ENCODE results near the gene ING3.
"Not testable (repeated sequence)": the region's sequence is repeated elsewhere in the genome, so short reads cannot be mapped to it uniquely, and the experiment has no call there.

Gene ING3

DNA sequence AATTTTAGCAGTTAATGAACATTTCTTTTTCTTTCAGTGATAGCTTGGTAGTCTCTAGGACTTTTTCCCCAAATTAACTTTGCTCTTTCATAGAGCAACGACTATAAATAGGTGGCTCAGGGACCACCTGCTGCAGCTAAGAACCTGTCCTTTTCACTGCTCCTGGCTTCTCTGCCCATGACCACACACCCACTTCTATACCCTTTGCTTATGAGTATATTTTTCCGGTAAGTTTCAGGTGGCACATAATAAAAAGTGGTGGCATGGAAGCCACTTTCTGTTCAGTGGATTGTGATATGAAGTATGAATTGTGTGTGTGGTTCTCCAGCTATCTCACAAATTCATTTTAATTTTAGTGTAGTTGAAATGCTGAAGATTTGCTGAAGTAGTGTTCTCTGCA lies 1.2 kb downstream of the ING3 start:
- no peak for DNase-seq

DNA sequence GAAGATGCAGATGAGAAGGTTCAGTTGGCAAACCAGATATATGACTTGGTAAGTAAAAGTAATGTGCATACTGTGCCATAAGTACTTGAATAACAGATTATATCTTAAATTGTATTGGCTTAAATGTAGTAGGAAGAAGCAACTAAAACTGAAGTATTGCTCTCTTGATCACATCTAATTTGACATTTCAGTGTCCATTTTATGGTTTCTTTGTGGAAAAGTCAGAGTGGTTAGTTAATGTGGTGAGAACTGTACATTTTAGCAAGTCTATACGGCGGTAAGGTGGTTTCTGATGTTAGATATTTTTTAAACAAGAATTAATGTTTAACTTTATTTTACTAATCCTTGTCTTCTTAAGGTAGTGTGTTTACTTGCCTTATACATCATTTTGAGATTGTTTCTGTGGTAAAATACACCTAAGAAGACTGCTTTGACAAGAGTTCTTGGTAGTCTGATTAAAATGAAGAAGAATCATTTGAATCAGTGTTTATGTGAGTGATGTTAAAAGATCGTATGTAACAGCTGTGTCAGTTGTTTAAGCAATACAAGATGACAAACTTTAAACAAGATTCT lies 5.1 kb downstream of the ING3 start:
- no peak for DNase-seq

DNA sequence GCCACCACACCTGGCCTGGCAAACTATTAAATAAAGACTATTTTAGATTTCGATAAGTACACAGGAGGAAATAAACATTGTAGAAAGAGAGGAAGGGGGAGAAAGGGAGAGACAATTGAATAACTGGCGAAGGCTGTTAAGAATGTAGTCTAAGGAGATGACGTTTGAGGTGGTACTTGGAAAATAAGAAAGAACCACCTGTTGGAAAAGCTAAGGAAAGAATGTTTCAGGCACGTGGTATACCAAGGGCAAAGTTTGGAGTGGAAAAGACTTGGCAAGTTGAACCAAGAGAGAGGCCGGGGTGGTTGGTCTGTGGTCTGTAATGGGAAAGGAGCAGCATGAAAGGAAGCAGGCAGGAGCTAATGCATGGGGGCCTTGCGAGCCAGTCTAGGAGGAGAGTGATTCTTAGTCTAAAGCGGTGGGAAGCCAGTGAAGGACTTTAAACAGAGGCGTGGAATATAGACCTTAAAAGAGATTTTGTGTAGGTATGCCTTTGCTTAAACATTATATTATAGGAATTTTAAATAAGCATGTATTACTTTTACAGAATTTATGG lies 9.4 kb downstream of the ING3 start:
- no peak for DNase-seq

DNA sequence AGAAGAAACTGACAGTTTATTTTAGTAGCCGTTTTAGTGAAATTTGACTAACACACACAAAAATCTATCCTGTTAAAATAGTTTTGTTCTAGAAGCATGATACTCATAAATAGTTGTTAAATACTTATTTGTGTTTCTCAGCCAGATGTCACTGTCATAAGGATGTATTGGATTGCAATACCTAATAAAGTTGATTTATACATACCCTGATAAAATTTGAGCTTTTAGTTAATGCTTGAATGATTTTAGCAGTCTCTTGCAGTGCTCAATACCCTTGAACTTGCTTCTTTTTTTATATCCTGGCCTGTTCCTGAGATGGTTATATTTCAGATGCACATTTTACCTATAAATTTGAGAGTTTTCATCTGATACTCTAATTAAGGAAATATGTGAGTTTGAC lies 10.1 kb downstream of the ING3 start:
- no peak for DNase-seq

DNA sequence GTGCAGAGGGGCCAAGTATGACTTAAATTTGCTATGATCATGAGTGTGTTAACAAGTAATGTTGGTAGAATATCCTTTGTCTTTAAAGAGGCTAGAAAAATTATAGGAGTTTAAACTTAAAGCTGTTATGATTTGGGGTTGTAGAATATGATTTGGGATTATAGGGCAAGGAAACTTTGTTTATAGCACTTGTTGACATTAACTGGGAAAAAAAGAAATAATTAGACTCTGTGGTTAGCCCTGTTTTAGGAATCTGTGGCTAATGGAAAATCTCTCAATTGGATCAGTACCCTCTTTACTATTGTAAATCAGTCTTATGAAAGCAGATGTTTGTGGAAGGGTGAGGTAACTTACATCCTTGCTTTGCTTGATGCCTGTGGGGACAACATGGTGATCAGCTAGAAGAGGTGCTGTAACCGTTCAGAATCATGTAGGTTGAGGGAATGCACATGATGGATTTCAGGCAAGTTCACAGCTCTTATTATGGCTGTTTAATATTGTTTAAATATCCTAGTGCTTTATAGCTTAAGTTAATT lies 11.1 kb downstream of the ING3 start:
- DNase-seq, result no peak

DNA sequence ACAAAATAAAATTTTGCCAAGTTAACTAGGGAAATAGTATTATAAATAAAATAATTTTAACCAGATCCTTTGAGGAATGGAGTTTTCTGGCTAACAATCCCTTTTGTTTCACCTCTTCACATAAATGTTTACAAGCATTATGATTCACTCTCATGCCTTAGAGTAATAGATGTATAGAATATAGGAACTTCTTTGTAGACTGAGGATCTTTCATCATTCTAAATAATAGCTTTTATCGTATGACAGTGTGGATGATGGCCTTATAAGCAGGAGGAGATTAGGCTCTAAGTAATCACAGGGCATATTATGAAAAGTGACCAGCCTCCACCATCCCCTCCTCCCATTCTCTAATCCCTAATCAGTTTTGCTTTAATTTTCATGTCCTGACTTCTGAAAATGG lies 13.5 kb downstream of the ING3 start:
- DNase-seq, result no peak

DNA sequence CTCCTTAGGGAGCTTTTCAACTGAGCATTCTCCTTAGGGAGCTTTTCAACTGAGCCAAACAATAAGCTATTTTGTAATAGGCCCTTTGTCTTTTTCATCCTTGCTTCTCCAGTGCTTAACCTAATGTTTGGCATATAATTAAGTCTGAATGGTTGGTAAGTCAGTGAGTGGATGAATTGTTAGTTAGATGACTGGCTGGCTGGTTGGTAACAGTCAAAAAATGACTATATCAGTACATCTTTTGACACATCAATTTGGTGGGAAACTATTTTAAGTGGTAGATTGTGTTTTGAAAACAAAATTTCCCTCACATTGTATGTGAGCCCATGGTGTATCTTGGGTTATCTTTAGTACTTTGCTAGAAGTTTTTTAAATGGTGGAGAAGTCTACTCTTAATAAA lies 16.4 kb downstream of the ING3 start:
- peak; percentile 22 for DNase-seq

DNA sequence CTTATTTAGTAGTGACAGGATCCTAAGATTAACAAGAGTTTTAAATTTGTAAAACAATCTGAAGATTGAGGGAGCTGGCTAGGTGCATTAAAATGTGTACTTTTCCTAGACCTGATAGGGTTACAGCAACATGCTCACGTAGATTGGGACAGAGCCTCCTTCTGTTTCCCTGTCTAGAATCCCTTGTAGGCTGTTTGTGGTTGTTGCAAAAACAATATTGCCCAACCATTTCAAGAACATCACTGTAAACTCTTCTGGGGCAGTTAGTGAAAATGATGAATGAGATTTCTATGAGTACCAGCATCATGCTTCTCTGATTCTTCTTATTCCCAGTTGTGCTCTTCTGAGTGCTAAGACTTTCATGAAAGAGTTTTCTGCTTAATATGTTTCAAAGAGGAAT lies 23.3 kb downstream of the ING3 start:
- no peak for DNase-seq

DNA sequence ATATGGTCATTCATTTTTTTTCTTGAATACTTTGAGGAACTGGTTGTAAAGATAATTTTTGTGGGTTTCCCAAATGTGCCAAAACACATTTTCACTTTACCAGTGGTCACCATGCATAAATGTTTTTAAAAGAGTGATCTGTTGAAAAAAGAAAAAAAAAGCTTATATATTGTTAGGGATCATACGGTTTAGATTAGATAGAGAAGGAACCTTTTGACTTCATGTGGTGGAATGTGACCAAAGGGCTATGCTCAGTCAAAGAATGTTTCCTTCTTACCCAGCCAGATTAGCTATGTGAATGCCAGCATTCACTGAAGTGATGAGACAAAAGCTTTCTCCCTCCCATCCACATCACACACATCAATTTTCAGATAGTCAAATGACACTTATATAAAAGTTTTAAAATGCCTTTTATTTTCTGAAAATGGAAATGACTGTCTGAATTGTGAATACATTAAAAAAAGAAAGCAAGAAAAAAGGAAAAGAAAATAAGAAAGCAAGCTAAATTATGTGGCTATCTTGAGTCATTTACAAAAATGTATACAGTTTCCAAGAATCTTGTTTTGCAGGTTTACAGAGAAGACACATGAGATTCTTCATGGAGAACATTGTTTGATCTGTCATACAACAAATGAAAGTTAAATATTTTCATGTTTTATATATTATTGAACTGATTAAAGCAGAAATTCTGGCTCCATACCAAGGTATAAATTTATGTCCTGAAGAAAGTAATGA lies 29.4 kb downstream of the ING3 start:
- DNase-seq, result no peak

DNA sequence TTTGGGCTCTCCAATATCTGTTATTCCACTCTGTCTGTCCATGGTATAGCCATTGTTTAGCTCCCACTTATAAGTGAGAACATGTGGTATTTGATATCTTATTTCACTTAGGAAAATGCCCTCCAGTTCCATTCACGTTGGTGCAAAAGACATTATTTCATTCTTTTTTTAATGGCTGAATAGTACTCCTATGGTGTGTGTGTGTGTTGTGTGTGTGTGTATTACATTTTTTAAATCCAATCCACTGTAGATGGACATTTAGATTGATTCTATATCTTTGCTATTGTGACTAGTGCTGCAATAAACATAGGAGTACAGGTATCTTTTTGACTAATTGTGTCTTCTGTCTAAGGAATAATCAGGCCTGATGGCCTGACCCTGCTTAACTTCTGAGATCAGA lies 30.5 kb downstream of the ING3 start:
- no peak for DNase-seq

DNA sequence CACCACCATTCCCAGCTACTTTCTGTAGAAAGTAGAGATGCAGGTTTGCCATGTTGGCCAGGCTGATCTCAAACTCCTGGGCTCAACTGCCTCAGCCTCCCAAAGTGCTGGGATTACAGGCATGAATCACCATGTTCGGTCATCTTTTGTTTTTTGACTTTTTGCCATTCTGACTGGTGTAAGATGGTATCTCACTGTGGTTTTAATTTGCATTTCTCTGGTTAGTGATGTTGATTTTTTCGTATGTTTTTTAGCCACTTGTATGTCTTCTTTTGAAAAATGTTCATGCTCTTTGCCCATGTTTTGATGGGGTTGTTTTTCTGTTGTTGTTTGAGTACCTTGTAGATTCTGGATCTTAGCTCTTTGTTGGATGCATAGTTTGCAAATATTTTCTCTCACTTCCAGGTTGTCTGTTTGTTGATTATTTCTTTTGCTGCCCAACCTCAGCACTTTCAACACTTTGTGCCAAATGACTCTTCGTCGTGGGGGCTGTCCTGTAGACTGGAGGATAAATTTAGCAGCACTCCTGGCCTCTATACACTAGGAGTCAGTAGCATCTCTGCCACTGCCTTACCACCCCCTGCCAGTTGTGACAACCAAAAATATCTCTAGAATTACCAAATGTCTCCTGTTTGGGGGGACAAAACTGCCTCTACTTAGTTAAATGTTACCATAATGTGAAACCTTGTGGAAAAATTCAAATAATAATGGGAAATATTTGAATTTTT lies 31.5 kb downstream of the ING3 start:
- DNase-seq, result no peak

DNA sequence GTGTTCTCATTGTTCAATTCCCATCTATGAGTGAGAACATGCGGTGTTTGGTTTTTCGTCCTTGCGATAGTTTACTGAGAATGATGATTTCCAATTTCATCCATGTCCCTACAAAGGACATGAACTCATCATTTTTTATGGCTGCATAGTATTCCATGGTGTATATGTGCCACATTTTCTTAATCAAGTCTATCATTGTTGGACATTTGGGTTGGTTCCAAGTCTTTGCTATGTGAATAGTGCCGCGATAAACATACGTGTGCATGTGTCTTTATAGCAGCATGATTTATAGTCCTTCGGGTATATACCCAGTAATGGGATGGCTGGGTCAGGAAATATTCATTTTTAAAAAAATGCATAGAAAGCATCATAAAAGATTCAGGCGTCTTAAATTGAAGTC lies 33.0 kb downstream of the ING3 start:
- not testable (repeated sequence) for DNase-seq

DNA sequence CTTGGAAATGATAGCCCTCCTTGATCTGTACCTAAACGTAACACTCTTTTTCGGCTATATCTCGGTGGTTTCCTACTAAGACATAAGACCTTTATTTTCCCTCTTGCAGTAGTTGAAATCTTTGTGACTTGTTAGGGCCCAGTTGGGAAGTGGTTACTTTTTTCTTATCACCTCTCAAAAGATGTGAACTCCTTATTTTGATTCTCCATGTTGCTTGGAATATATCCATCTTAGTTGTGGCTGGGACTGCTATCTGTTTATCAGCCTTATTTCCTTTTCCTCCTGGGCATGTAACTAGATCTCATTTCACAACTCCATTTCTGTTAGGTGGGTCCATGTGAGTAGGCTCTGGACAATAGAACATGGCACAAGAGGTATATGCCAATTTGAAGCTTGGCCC lies 33.8 kb downstream of the ING3 start:
- no peak for DNase-seq

DNA sequence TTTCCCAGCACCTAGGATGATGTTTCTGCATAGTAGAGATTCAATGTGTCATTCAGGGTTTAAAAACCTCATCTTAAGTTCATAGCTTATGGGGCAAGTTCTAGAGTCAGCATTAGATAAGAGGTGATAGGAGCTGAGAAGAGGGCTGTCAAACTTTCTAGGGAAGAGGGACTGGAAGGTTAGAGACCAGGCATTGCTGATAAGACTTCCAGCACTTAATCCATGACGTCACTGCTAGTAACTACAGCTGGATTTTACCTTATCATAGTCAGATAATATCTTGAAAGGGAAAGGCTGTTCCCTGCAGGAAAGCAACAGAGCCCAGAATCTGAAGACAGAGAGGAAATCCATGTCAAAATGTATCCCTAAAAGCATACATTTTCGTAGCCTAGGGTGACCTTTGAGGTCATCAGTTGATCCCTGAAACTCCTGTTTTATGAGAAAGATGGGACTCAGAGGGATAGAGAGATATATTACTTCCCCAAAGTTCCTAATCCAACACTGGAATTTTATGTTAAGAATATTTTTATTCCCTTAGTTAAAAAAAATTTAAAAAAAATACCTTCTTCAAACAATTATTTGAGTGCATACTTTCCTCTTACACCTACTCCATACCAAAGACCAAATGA lies 34.7 kb downstream of the ING3 start:
- no peak for DNase-seq

DNA sequence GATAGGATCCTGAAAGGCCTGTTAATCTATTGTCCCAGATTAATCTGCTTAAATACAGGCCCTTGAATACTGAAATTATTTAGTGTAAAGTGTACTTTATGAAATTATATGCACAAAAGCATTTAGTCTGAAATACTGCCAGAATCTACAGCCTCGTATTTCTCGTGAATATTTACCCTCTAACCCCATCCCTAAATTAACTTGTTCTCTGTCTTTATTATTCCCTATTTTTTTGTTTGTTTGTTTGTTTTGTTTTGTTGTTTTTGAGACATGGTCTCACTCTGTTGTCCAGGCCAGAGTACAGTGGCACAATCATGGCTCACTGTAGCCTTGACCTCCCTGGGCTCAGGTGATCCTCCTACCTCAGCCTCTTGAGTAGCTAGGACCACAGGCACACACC lies 35.3 kb downstream of the ING3 start:
- no peak for DNase-seq

DNA sequence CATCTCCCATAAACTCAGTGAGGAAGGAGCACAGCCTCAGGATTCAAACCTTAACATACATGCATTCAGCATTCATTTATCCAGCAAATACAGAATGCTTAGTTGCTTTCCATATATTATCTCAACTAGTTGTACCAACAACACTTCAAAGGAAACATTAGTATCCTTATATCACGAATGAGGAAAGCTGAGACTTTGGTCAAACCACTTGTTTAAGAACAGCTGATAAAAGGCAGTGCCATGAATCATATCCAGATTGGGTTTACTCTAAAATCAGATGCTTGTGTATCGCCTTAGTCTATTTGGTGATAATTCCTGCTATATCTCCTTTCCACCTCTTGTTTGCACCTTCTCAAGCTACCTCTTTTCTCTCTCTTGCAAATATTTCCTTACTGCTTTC lies 36.1 kb downstream of the ING3 start:
- DNase-seq, result no peak

DNA sequence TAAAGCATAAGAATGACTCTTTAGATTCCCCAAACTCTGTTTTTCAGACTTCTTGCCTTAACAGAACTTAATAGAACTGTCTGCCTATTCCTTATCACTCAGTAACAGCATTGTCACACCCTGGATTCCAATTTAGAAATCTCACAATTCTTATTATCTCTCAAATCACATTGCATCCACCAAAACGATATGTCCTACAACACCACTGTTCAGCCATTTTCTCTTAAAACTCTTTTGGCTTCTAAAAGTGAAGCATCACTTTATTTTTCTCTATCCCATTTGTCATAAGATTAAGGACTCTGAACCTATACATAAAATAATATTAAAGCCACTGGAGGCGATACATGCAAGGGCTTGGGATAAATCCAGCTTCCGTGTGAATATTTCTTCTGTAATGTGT lies 36.7 kb downstream of the ING3 start:
- DNase-seq, result no peak

DNA sequence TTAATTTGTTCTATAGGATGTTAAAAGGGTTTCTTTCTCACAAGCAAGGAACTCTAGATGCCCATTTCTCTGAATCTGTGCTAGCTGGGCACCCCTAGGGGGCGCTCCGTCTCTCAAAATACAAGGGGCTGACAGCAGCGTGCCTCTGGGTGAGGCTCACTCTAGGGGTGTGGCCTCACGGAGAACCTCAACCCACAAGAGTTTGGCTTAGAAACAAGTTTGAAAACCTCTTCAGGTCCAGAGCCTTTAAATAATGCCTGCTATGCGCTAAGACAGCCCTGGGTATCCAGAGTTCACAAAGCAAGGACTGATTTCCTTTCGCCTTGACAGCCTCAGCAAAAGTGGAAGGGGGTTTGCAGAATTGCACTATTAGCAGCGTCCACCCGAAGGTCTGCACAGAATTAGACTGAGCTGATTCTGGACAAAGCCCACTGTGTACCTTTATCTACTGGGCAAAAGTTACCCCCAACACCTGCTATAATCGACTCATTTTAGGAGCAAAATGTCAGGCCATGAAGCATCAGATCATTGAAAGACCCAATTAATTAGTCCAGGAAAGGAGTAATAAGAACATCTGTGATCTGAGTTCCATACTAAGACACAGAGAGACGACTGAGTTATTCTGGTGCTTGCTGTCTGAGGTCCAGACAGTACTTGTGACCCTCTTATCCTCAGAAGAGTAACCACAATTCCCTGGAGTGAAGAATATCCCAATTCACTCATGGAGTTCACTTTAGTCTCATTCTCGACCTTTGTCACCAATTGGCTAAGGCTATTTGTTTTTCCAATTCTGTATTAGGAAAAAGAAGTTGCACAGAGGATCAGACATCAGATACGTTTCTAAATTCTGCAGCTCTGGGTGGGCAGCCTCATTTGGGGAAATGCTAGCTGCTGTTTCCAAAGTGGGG lies 37.4 kb downstream of the ING3 start:
- peak; percentile 33 for DNase-seq

DNA sequence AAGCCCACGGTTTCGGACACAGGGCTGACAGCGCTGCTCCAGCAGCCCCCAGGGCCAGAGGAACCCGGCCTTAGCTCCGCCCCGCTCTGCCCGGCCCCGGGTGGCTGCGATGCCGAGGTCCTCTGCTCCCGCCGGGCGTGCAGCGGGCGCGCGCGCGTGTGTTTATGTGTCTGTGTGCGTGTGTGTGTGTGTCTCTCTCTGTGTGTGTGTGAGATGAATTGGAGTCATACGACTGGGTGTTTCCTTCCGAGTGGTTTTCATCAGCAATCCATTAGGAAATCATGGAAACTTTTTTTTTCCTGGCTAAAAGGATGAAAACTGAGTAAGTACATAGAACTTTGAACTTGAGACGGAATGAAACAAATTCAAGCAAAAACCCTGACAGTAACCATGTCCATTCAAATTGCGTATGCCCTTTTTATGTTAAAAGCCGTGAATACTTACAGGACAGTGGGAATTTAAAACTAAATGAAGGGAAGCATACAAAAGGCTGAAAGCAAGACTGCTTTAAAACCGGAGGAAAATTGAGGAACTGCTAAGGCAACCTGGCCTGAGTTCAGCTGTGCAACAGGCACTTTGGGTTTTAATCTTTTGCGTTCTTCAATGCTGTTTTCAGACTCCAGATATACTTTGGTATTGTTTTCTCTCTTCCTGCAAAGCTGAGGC lies 38.1 kb downstream of the ING3 start, which contains the start of gene CPED1:
Gene CPED1 (plus strand): TSS at position 121 of the 666 bp plus-strand sequence. CDS start 911 bp downstream, outside the sequence.
- DNase-seq, result no peak

DNA sequence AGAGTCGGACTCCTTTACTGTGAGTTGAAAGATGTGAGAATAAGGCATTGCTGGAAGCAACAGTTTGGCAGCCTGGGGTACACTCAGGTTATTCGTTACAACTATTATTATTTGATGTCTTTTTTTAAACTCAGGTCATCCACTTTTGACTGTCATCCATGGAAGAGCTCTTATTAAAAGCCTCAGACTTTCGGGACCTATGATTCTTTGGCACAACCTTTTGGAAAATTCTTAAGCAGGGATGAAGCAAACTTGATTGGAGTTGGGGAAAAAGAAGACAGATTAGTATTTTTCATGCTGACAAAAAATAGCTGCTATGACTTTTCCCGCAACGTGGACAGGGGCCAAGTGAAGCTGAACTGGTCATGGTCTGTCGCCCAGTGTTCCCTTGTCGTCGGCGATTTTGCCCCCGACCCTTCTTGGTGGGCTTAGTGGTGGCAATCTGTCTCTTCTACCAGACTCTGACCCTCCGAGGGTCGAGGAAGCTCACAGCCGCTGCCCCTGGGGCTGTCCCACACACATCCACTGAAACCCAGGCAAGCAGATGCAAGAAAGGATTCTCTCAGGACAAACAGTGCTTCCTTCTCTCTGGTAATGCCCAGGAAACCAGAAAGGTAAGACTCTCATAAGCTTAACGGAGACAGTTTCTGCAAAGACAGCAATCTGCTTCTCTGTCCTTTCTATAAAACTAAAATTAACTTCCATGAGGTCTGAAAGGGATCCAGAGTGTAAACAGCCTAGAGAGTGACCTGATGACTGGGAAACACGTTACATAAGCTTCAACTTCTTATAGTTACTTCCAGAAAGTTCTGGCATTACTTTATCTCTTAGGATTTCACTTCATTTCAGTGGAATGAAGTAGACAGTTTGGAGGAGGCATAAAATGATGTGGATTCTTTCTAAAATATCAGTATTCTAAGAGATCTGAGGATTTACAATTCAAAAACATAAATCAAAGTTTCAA lies 39.0 kb downstream of the ING3 start:
- no peak for DNase-seq

Data from NCI-H1417 treated with DMSO at 0.1 percent for 48 hours (cell line).